ENCODE measurements around the gene OR6C75.

GRCh38 chr12:55314043-55314442 is 48.7 kb upstream of the OR6C75 start, which contains the start of gene OR6C1:
- TF ChIP-seq EP300 (IDR thresholded peaks at IDR 0.05) (no peak), CTCF (IDR thresholded peaks at IDR 0.05) (no peak)

Measured in esophagus muscularis mucosa (tissue), 3 donors.